Loucy (cell line): Measurements from ENCODE around the gene ITM2B.

Experiments used
- H2AFZ ChIP-seq: fragments of 200-600 bp; sonication (generic); 2 replicates; pipeline ENCODE4 v1.6.0; 2016; ENCODE audit warnings: antibody characterized with exemption, mild to moderate bottlenecking, low read length, moderate library complexity
- H3F3A ChIP-seq: fragments of 200-600 bp; 2 replicates; pipeline ENCODE4 v1.6.0; 2016; ENCODE audit warnings: antibody characterized with exemption, low read depth, mild to moderate bottlenecking
- H3K27me3 ChIP-seq: fragments of 200-600 bp; sonication (generic); 2 replicates; pipeline ENCODE4 v1.6.1; 2014; ENCODE audit warnings: low read length, mild to moderate bottlenecking; ENCODE audit not compliant: insufficient read depth, poor library complexity, severe bottlenecking
- H3K36me3 ChIP-seq: fragments of 200-600 bp; sonication (generic); 2 replicates; pipeline ENCODE4 v1.6.1; 2016; ENCODE audit warnings: low read length; ENCODE audit not compliant: insufficient read depth
- H3K4me1 ChIP-seq: fragments of 200-600 bp; sonication (generic); 2 replicates; pipeline ENCODE4 v1.5.1; 2014; ENCODE audit warnings: low read length, mild to moderate bottlenecking; ENCODE audit not compliant: insufficient read depth, poor library complexity, severe bottlenecking
- H3K4me2 ChIP-seq: fragments of 200-600 bp; sonication (generic); 2 replicates; pipeline ENCODE4 v1.6.0; 2014; ENCODE audit warnings: antibody characterized with exemption, low read length, low read depth, mild to moderate bottlenecking; ENCODE audit not compliant: poor library complexity, severe bottlenecking
- H3K4me3 ChIP-seq: fragments of 200-600 bp; sonication (generic); 2 replicates; pipeline ENCODE4 v1.5.1; 2014; ENCODE audit warnings: low read length, mild to moderate bottlenecking, mixed read lengths; ENCODE audit not compliant: poor library complexity, severe bottlenecking
- H3K79me2 ChIP-seq: fragments of 200-600 bp; sonication (generic); 2 replicates; pipeline ENCODE4 v1.6.1; 2014; ENCODE audit warnings: low read length; ENCODE audit not compliant: insufficient read depth
- H3K9ac ChIP-seq: fragments of 200-600 bp; sonication (generic); 2 replicates; pipeline ENCODE4 v1.6.0; 2014; ENCODE audit warnings: mild to moderate bottlenecking, low read depth, low read length, moderate library complexity; ENCODE audit not compliant: poor library complexity, severe bottlenecking
- H3K9me2 ChIP-seq: fragments of 200-600 bp; sonication (generic); replicated peaks from 2 replicates; pipeline ENCODE4 v1.6.1; 2016; ENCODE audit warnings: low read depth, low read length, mixed read lengths
- H3K9me3 ChIP-seq: fragments of 200-600 bp; sonication (generic); 2 replicates; pipeline ENCODE4 v1.6.1; 2014; ENCODE audit warnings: mild to moderate bottlenecking, antibody characterized with exemption, low read length, low read depth; ENCODE audit not compliant: insufficient read depth
- H4K20me1 ChIP-seq: fragments of 200-600 bp; sonication (generic); 2 replicates; pipeline ENCODE4 v1.6.0; 2014; ENCODE audit warnings: antibody characterized with exemption, low read length, mild to moderate bottlenecking; ENCODE audit not compliant: insufficient read depth, poor library complexity, severe bottlenecking
- CTCF ChIP-seq: fragments of 200-600 bp; sonication (generic); conservative IDR thresholded peaks from 2 replicates; pipeline ENCODE4 v1.5.1; 2014; ENCODE audit warnings: mild to moderate bottlenecking, antibody characterized with exemption, low read length
- EZH2phosphoT487 ChIP-seq: fragments of 200-600 bp; IDR thresholded peaks from 2 replicates; pipeline ENCODE4 v1.6.1; 2018; ENCODE audit warnings: antibody characterized with exemption, mild to moderate bottlenecking, moderate library complexity, borderline replicate concordance

The ITM2B gene

DNA sequence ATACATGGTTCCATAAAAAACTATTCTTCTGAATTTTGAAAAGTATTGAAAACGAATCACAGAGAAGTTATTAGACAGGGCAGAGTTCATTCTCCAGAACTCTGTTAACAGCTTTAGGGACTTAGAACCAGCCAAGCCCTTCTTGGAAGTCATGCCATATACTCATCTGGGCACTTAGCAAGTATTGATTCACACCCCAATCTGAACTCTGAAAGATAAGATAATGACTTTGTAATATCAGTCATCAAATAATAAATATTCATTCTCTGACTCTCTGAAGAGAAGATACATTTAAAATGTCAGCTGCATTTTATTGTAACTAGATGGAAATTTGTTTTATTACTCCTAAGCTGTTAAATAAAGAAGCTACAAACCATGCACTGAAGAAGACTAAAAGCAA lies 43.8 kb upstream of the ITM2B start:
- no peaks in the 10 kb centered on the region for H4K20me1 ChIP-seq

GRCh38 chr13:48192411-48192935 lies 40.5 kb upstream of the ITM2B start:
- Histone ChIP-seq H3K4me1 (peaks cover 15% of the 10 kb centered on the region), H3F3A (no peaks in the 10 kb centered on the region), H3K4me2 (no peak overlapping the region), H3K27me3 (no peaks in the 10 kb centered on the region), H2AFZ (no peak overlapping the region), H3K4me3 (no peak overlapping the region), H3K9me2 (no peaks in the 10 kb centered on the region), H3K9me3 (no peaks in the 10 kb centered on the region), H3K36me3 (no peaks in the 10 kb centered on the region), H3K9ac (no peak overlapping the region), H3K79me2 (no peaks in the 10 kb centered on the region), H4K20me1 (no peaks in the 10 kb centered on the region)
- TF ChIP-seq EZH2phosphoT487 (no peak), CTCF (no peak)

More for the DNA sequence above, 43.8 kb upstream of the ITM2B start:
- Histone ChIP-seq H3K27me3 (no peaks in the 10 kb centered on the region), H2AFZ (no peak overlapping the region), H3K36me3 (no peaks in the 10 kb centered on the region), H3K9me3 (no peaks in the 10 kb centered on the region), H3K79me2 (no peaks in the 10 kb centered on the region), H3K4me1 (peaks cover 46% of the 10 kb centered on the region), H3F3A (no peaks in the 10 kb centered on the region), H3K9me2 (no peaks in the 10 kb centered on the region), H3K4me3 (no peak overlapping the region), H3K4me2 (no peak overlapping the region), H3K9ac (no peak overlapping the region)
- TF ChIP-seq CTCF, result no peak
- no peak for TF ChIP-seq EZH2phosphoT487

DNA sequence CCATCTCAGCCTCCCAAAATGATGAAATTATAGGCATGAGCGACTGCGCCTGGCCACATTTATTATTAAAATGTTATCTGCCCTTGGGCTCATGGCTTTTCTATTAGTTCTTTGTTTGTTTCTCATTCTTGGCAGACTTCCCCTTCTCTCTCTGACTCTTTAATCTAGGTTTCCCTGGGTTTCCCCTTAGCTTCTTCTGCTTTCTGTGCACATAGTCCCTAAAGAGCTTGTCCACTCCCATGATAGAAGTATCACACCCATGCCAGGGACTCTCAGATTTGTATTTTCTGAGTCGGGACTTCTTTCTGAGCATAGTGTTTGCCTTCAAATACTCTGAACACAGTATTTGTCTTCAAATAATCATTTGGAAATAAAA lies 38.6 kb upstream of the ITM2B start:
- Histone ChIP-seq H3K27me3 (no peaks in the 10 kb centered on the region), H4K20me1 (no peaks in the 10 kb centered on the region), H3K4me3 (no peak overlapping the region), H3K4me2 (no peak overlapping the region), H3K79me2 (no peaks in the 10 kb centered on the region), H2AFZ (0 out of 2 replicates have a peak overlapping the region, but pooled peaks have one; percentile 12), H3K9ac (no peak overlapping the region), H3K36me3 (no peaks in the 10 kb centered on the region), H3F3A (no peaks in the 10 kb centered on the region; the same call in 1 of the 2 replicates), H3K9me2 (no peaks in the 10 kb centered on the region), H3K9me3 (no peaks in the 10 kb centered on the region), H3K4me1 (peaks cover 9% of the 10 kb centered on the region)
- TF ChIP-seq CTCF (no peak), EZH2phosphoT487 (no peak)
